ENCODE data around the gene KLHL20.
A peak's percentile ranks its signal among the peaks of the same experiment; 100 is the strongest.
"Not testable (repeated sequence)": the region's sequence is repeated elsewhere in the genome, so short reads cannot be mapped to it uniquely, and the experiment has no call there.

KLHL20 gene

GRCh38 chr1:173714759-173715537 is at the start of gene KLHL20:
Gene KLHL20 (plus strand): TSS chr1:173714981. CDS start chr1:173716044, 1,063 bp downstream.
- DNase-seq, result peak; percentile 88

GRCh38 chr1:173666646-173667045 is 48.1 kb upstream of the KLHL20 start:
- DNase-seq, result no peak

GRCh38 chr1:173669491-173669941 is 45.3 kb upstream of the KLHL20 start, which contains the start of gene ANKRD45:
Gene ANKRD45 (minus strand): TSS chr1:173669851. CDS start chr1:173659418, 10,433 bp downstream.
- no peak for DNase-seq

GRCh38 chr1:173674496-173674895 is 40.3 kb upstream of the KLHL20 start:
- not testable (repeated sequence) for DNase-seq

- not testable (repeated sequence) for DNase-seq
These were observed 34.6 kb upstream of the KLHL20 start for GRCh38 chr1:173680152-173680551.

- DNase-seq, result no peak
These were observed 32.6 kb upstream of the KLHL20 start for GRCh38 chr1:173682184-173682583.

GRCh38 chr1:173683838-173684237 is 30.9 kb upstream of the KLHL20 start:
- DNase-seq, result not testable (repeated sequence)

GRCh38 chr1:173685121-173685520 is 29.7 kb upstream of the KLHL20 start:
- not testable (repeated sequence) for DNase-seq

GRCh38 chr1:173688300-173688699 is 26.5 kb upstream of the KLHL20 start:
- DNase-seq, result no peak

- DNase-seq, result no peak
These were observed 21.5 kb upstream of the KLHL20 start for GRCh38 chr1:173693238-173693637.

GRCh38 chr1:173701299-173701698 is 13.5 kb upstream of the KLHL20 start:
- DNase-seq, result not testable (repeated sequence)

- no peak for DNase-seq
These were observed 12.0 kb upstream of the KLHL20 start for GRCh38 chr1:173702736-173703135.

- DNase-seq, result no peak
These were observed 9.7 kb upstream of the KLHL20 start for GRCh38 chr1:173705117-173705516.

- DNase-seq, result no peak
These were observed 6.0 kb upstream of the KLHL20 start for GRCh38 chr1:173708787-173709186.

- DNase-seq, result no peak
These were observed 381 bp upstream of the KLHL20 start for GRCh38 chr1:173714441-173714758.

- DNase-seq, result no peak
These were observed 710 bp downstream of the KLHL20 start for GRCh38 chr1:173715538-173715844.

- no peak for DNase-seq
These were observed 2.5 kb downstream of the KLHL20 start for GRCh38 chr1:173717238-173717637.

- DNase-seq, result not testable (repeated sequence)
These were observed 16.6 kb downstream of the KLHL20 start for GRCh38 chr1:173731331-173731730.

- no peak for DNase-seq
These were observed 19.1 kb downstream of the KLHL20 start for GRCh38 chr1:173733912-173734311.

- DNase-seq, result not testable (repeated sequence)
These were observed 21.3 kb downstream of the KLHL20 start for GRCh38 chr1:173736104-173736503.

GRCh38 chr1:173742203-173742886 is 27.6 kb downstream of the KLHL20 start:
- DNase-seq, result no peak

GRCh38 chr1:173744651-173745050 is 29.9 kb downstream of the KLHL20 start:
- DNase-seq, result no peak

- DNase-seq, result no peak
These were observed 34.4 kb downstream of the KLHL20 start for GRCh38 chr1:173749137-173749536.

GRCh38 chr1:173753830-173754229 is 39.0 kb downstream of the KLHL20 start:
- DNase-seq, result no peak
